ENCODE results near the gene VPS37B. TPM values are rescaled to one million over a fixed set of nuclear protein-coding genes. Genes with fewer than 3 reads are reported as not detected.

The VPS37B gene
- total RNA-seq, 2 experiments from 2014 or later = 20.1 to 20.7 TPM

- CTCF ChIA-PET = interaction anchor here (0.6 to 4.3 kb wide), 9 partner anchors 11 to 559 kb away, joined by 3 to 26 read pairs (median 4); partner anchors contain the start of gene HCAR1
- POLR2A ChIA-PET = interaction anchor here (0.5 to 1.4 kb wide), 3 partner anchors 17 to 404 kb away, joined by 3 to 4 read pairs (median 3); partner anchors contain the start of gene VPS37B
Observed at GRCh38 chr12:122870867-122871664, 24.9 kb downstream of the VPS37B start.

GRCh38 chr12:122870163-122870842 is 25.6 kb downstream of the VPS37B start:
- CTCF ChIA-PET = interaction anchor here (0.6 to 4.3 kb wide), 8 partner anchors 10 to 84 kb away, joined by 3 to 26 read pairs (median 4); no protein-coding TSS in a partner anchor
- POLR2A ChIA-PET = no interaction called here

DNA sequence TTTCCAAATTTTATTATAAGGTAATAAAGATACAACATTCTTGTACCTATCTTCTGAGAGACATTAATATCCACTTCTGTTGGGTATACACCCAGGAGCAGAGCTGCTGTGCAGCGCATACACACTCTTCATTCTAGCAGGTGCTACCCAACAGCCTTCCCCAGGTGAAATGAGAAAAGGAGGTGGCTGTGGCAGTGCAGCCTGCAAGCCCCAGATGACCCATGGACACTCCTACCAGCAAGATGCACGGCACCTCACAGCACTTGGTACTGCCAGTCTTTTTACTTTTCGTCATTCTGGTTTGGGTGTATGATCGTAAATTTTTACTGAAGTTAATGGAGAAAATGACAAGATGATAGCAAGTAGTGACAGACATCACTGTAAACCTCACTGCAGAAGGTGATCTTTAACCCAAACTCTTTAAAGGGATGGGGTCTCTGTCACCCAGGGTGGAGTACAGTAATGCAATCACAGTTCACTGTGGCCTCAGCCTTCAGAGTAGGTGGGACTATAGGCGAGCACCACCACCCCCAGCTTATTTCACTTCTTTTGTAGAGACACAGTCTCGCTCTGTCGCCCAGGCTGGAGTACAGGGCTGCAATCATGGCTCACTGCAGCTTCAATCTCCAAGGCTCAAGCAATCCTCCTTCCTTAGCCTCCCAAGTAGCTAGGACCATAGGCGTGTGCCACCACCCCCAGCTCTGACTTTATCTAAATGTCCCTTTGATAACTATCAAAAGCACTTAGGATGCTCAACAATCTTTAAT is 26.5 kb downstream of the VPS37B start:
- ChIA-PET POLR2A (no interaction called here), CTCF (interaction anchor here (0.7 to 4.3 kb wide), 5 partner anchors 9 to 85 kb away, joined by 3 to 26 read pairs (median 3); no protein-coding TSS in a partner anchor)

- ChIA-PET CTCF (interaction anchor here (4.3 kb wide), 1 partner anchor 9 kb away, joined by 26 read pairs; no protein-coding TSS in a partner anchor), POLR2A (no interaction called here)
Observed at GRCh38 chr12:122868471-122869177, 27.3 kb downstream of the VPS37B start.

GRCh38 chr12:122867691-122868461 is 28.0 kb downstream of the VPS37B start:
- ChIA-PET POLR2A (no interaction called here), CTCF (interaction anchor here (4.3 kb wide), 1 partner anchor 8 kb away, joined by 26 read pairs; no protein-coding TSS in a partner anchor)

GRCh38 chr12:122866950-122867607 is 28.8 kb downstream of the VPS37B start:
- ChIA-PET CTCF (no interaction called here), POLR2A (no interaction called here)

DNA sequence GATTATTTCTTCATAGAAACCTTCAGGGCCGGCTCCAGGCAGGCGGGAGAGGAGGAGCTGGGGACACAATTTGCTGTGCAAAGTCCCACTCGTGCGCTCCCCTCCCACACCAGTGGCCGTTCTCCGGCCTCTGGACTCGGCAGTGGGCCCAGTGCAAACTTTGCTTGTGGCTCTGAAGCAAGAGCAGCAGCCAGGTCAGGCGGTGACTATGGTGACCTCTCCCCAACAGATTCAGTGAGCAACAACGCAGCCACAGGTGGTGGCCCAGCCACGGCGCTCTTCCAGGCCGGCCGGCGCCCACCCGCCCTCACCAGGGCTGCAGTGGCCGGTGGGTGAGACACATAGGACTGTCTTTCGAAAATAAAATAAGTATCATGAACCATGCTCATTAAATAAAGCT is 29.5 kb downstream of the VPS37B start:
- POLR2A ChIA-PET = no interaction called here
- CTCF ChIA-PET = interaction anchor here (2.1 kb wide), 1 partner anchor 73 kb away, joined by 6 read pairs; no protein-coding TSS in a partner anchor

GRCh38 chr12:122865268-122866231 is 30.4 kb downstream of the VPS37B start:
- POLR2A ChIA-PET = no interaction called here
- CTCF ChIA-PET = interaction anchor here (0.6 to 11.6 kb wide), 3 partner anchors 20 to 86 kb away, joined by 3 to 142 read pairs (median 6); no protein-coding TSS in a partner anchor

DNA sequence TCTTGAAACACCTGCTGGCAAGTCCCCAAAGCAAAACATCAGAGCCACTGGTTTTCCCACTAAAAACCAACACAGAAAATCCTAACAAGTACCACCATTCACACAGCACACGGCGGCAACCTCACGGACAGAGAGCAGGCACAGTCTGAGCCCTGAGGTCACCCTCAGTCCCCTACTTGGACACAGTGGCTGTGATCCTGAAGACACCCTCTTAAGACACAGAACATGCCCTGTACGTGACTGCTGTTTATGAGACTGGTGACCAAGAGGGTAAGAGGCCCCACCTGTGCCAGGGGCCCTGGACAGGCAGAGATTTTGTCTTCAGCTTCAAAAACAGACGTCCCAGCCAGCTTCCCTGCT is 31.1 kb downstream of the VPS37B start:
- POLR2A ChIA-PET = no interaction called here

DNA sequence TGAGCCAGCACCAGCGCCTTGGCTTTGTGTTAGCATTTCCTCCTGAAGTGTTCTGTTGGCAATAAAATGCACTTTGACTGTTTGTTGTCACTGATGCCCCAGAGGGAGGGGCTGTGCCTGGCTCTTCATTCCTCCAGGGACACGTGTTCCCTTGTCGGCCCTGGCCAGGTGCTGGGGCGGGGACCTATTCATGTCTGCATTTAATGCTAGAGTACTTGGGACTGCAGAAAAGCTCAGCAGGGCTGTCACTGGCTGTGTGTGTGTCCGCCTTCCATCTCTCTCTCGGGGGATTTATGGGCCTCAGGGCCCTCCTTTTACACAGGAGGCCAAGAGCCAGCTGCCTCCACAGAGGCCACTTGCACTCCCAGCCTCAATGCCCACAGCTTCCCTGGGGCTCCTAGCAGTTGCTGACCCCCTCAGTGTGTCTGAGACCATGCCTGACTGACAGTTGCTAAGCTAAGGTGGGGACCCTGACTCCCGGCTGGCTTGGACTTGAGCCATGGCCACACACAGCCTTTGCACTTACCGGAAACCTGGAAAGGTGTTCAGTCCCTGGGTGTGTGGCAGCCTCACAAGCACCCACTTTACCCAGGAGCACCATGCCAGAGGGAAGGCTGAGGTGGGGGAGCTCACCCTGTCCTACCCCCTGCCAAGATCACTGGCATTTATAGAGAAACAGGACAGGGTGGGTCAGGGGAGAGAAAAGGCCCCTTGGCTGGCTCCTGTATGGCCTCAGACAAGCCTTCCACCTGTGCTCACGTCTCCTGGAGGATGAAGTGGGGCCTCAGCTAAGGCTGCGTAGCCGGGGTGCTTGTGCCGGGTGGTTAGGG is 32.8 kb downstream of the VPS37B start:
- POLR2A ChIA-PET = no interaction called here

More for the DNA sequence above, 31.1 kb downstream of the VPS37B start:
- CTCF ChIA-PET = interaction anchor here (0.6 to 11.6 kb wide), 3 partner anchors 21 to 86 kb away, joined by 3 to 142 read pairs (median 6); no protein-coding TSS in a partner anchor

GRCh38 chr12:122862110-122862634 is 33.8 kb downstream of the VPS37B start:
- ChIA-PET POLR2A (no interaction called here), CTCF (interaction anchor here (0.6 to 11.6 kb wide), 4 partner anchors 36 to 113 kb away, joined by 3 to 142 read pairs (median 4); no protein-coding TSS in a partner anchor)

More for the DNA sequence above, 32.8 kb downstream of the VPS37B start:
- CTCF ChIA-PET = interaction anchor here (0.6 to 11.6 kb wide), 3 partner anchors 40 to 111 kb away, joined by 3 to 142 read pairs (median 3); no protein-coding TSS in a partner anchor

DNA sequence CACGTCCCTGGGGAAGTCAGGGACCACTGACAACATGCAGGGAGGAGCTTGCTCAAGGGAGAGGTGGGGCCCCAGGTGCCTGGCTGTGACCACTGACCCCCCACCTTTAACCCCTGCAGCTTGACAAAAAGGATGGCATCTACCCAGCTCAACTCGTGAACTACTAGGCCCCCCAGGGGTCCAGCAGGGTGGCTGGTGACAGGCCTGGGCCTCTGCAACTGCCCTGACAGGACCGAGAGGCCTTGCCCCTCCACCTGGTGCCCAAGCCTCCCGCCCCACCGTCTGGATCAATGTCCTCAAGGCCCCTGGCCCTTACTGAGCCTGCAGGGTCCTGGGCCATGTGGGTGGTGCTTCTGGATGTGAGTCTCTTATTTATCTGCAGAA is 34.3 kb downstream of the VPS37B start:
- ChIA-PET CTCF (interaction anchor here (0.6 to 11.6 kb wide), 10 partner anchors 9 to 114 kb away, joined by 3 to 142 read pairs (median 5); no protein-coding TSS in a partner anchor), POLR2A (no interaction called here)

DNA sequence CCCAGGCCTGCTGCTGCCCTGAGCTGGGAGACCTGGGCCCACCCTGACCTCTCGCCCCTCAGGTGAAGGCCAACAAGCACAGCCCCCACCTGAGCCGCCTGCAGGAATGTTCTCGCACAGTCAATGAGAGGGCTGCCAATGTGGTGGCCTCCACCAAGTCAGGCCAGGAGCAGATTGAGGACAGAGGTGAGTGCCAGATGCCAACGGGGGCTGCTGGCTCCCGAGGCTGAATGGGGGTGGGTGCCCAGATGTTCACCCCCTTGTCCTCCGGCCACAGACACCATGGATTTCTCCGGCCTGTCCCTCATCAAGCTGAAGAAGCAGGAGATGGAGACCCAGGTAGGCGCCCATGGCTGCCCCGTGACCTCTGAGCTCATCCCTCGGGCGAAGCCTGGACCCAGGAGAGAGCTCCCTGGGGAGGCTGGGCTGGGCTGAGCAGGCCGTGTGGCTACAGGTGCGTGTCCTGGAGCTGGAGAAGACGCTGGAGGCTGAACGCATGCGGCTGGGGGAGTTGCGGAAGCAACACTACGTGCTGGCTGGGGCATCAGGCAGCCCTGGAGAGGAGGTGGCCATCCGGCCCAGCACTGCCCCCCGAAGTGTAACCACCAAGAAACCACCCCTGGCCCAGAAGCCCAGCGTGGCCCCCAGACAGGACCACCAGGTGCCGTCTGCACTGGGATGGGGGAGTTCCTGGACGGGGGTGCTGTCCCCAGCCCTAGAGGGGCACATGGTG is 34.9 kb downstream of the VPS37B start:
- POLR2A ChIA-PET = interaction anchor here (0.8 to 1.3 kb wide), 2 partner anchors 86 to 105 kb away, joined by 3 read pairs; partner anchors contain the start of gene ABCB9
- CTCF ChIA-PET = interaction anchor here (0.6 to 11.6 kb wide), 17 partner anchors 9 to 115 kb away, joined by 3 to 142 read pairs (median 4); partner anchors contain the start of gene ABCB9

Measured in activated CD8-positive, alpha-beta memory T cell treated with anti-CD3 and anti-CD28 coated beads for 36 hours (primary cell).